HL-60/S4 treated with retinoic acid at 250 ng/mL for 4 days and 3 days (cell line): Measurements from ENCODE around the gene HELLS.
"Not testable (repeated sequence)": the region's sequence is repeated elsewhere in the genome, so short reads cannot be mapped to it uniquely, and the experiment has no call there.

Experiments used
- in situ Hi-C: fragments of 300-500 bp; cut with MboI; formaldehyde crosslinking; loops from 2 replicates; pipeline ENCODE4 v1.7.0; 2022; ENCODE audit warnings: low sequenced_read_pairs

HELLS gene

DNA sequence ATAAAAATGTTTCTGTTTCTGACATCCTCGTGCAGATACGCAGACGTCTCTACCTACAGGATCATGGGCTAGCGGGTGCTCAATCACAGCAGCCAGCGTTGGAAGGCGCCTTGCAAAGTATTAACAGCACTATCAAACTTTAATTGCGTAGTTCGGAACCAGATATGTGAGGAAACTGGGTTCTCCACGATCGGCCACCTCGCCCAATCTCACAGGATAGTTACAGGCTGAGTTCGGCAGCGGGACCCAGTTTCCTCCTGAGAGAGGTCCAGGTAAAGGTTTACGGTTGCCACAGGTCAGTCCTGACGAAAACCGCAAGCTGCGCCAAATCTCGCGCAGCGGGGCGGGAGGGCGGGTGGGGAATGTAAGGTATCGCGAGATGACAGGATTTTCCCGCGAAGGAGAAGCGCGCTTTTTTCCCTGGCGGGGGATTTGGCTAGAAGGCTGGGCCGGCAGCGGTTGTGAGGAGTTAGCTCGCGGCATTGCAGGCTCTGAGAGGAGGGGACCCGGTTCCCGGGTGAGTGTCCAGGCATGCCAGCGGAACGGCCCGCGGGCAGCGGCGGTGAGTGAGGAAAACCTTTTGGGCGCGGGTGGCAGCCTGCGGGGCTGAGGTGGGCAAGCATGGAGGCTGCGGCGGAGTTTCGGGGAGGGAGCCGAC, at the start of gene HELLS:
Gene HELLS (plus strand): TSS at position 398 of the 658 bp plus-strand sequence. CDS start 134 bp downstream, at position 532.
- in situ Hi-C loops, result no loop called here

DNA sequence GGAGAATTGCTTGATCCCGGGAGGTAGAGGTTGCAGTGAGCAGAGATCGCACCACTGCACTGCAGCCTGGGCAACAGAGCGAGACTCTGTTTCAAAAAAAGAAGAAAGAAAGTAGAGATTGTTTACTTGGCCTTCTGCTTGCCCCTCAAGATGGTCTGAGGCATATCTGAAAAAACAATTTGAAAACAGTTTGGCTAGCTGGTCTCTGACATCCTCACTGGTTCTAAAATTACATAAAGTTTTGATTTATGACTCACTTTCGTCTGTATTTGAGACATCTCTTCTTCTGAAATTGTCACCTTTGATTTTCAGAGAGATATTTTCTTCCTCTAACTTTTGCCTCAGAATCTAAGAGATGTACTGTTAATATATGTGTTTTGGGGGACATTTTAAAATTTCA, 49.6 kb upstream of the HELLS start:
- in situ Hi-C loops, result no loop called here

DNA sequence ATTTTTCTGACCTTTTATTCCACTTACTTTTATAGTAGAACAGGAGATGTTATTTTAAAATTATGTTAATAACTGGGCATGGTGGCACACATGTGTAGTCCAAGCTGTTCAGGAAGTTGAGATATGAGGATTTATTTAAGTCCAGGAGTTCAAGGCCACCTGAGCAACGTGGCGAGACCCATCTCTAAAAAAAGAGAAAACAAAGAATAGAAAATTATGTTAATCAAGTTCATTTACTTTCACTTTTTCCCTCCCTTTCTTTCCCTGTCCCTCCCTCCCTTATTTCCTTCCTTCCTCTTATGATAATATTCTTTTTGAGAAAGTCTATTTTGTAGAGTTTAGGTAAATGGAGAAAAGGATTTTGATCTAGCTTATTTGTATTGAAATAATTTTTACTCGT, 48.9 kb upstream of the HELLS start:
- in situ Hi-C loops, result no loop called here

DNA sequence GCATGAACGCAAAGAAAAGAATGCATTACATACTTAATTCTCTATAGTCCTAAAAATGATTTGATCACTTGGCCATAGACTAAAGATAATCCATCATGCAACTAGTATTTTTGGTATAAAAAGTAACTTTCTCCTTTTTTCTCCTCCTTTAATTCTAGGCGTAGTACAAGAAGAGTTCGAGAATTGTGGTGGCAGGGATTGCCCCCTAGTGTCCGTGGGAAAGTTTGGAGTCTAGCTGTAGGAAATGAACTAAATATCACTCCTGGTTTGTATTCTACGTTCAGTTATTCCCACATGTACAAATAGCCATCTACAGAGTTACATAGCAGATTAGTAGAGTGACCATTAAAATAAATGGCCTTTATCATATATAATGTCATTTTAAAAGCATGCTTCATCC, 45.5 kb upstream of the HELLS start:
- in situ Hi-C loops, result no loop called here

DNA sequence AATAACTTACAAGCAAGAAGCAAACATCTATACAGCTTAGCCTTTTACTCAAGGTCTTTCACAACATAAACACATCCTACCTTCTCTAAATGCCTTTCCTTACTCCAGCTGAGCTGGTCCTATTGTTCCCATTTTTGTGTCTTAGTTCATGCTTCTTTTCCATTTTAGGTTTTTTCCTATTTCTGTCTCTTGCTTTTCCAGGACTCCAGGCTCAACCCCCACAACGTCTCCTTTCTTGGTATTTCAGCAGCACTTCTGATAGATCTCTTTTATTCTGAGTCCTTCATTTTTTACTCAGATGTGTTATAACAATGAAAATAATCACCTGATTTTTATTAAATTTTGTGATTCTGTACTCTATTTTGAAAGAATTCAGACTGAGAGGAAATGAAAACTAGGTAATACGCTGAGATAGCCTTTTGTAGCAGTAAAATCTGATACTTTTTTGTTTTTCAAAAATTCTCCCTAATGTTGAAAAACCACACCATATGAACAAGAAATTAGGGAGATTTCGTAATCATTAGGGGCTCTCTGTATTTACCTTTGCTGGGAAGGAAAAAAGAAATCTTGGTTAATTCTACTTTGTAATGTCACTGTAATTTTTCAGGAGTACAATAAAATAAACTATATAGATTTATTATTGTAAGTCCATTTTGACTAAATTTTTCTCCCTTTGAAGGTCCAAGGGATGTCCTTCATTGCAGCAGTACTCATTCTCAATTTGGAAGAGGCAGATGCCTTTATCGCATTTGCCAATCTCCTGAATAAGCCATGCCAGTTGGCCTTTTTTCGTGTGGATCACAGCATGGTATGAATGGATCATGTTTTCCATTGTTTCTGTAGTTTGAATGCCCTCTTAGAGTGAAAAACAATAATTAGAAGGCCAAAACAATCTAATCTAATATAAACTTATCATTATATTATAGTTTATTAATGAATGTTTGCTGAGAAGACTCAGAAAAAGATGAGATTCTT, 24.0 kb upstream of the HELLS start:
- in situ Hi-C loops, result no loop called here

DNA sequence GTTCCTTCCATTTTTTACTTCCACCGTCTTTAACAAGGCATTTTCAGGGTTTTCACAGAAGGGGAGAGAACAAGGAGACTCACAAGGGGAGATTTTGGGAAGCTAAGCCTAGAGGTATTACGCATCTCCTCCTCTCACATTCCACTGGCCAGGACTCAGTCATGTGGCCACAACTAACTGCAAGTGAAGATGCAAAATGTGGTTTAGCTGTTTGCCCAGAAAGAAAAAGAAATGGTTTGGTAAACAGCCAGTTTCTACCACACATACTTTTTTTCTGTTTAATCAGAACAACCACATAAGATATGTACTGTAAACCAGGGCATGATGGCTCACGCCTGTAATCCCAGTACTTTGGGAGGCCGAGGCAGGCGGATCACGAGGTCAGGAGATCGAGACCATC, 21.4 kb upstream of the HELLS start:
- in situ Hi-C loops, result no loop called here

DNA sequence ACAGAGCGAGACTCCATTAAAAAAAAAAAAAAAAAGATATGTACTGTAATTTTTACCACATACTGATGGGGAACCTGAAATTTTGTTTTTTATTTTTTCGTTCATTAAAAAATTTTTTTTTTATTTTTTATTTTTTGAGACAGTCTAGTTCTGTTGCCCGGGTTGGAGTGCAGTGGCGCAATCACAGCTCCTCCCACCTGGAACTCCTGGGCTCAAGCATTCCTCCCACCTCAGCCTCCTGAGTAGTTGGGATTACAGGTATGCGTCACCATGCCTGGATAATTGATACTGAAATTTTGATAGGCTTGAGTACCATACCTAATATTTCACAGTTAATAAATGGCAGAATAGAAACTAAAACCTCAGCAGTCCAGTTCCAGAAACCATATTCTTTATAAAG, 20.9 kb upstream of the HELLS start:
- in situ Hi-C loops, result no loop called here

DNA sequence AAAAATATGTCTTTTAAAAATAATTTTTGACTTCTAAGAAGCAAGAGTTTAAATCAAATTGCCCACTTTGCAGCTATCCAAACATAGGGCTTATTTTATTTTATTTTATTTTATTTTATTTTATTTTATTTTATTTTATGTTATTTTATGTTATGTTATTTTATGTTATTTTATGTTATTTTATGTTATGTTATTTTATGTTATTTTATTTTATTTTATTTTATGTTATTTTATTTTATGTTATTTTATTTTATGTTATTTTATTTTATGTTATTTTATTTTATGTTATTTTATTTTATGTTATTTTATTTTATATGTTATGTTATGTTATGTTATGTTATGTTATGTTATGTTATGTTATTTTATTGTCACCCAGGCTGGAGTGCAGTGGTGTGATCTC, 14.0 kb upstream of the HELLS start:
- in situ Hi-C loops, result not testable (repeated sequence)

DNA sequence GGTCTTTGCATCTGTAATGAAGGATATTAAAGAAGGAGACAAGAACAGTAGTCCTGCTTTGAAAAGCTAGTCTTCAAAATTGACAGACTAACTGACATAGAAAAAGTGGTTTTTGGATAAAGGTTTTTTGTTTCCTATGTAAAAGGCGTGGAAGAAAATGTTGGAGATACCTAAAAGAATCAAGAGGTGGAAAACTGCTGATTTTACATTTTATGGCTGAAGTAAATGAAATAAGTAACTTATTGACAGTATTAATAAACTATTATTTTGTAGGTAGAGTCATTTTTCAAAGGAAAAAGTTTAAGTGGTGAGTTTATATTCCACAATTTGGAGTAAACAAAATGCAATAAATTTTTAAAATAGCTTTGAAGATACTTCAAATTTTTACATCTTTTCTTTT, 12.6 kb upstream of the HELLS start:
- in situ Hi-C loops, result no loop called here

DNA sequence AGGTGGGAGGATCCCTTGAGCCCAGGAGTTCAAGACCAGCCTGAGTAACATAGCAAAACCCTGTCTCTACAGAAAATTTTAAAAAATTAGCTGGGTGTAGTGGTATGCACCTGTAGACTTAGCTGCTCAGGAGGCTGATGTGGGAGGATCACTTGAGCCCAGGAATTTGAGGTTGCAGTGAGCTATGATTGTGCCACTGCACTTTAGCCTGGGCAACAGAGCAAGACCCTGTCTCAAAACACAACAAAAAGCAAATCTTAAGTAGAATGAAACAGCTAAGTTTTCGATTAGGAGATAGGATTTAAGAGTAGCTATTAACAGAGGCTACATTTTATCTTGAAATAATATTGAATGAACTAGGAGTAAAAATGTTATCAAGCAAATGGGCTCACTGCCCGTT, 3.3 kb upstream of the HELLS start:
- in situ Hi-C loops, result not testable (repeated sequence)

DNA sequence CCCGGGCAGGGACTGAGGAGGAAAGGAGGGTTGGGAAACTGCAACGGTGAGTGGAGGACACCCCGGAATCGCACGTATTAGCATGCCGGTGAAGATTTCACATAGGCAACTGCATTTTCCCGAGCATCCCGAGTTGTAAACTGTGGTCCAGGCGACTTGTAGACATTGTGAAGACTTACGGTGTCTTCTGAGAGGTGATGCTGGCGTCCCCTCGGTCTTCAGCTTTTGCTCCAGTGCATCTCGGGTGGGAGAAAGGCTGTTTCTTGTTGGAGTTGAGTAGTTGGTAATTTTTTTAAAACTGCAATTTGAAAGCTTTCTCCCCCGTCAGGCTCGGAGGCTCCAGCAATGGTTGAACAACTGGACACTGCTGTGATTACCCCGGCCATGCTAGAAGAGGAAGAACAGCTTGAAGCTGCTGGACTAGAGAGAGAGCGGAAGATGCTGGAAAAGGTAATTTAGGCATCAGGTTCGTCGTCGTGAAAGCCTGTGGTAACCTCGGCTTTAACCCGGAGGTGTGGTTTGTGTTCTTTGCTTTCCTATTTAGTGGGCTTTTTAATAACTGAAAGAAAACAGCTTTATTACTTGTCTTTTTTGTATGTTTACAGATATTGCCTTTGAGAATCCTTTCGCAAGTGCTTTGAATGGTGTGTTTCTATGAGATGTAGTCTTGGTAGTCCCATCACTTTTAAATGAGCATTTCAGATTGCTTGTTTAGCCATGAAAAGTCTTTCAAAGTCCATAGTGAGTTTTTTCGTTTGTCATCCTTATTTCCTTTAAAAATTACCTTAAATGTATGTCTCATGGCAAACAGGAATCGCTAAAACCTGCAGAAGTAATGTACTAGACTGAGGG, 687 bp downstream of the HELLS start:
- in situ Hi-C loops, result no loop called here

DNA sequence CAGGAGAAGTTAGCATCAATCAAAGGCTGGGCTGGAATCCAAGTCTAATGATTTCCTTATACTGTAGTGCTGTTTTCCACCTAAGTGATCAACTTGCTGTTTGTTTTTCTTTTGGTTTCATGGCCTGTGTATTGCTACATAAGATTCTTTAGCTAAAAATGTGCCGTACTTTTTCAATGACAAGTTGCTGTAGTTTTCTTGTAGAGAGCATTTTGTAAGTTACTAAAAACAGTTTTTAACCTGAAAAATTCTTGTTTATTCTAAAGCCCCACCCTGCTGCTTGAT, 1.3 kb downstream of the HELLS start:
- in situ Hi-C loops, result no loop called here

DNA sequence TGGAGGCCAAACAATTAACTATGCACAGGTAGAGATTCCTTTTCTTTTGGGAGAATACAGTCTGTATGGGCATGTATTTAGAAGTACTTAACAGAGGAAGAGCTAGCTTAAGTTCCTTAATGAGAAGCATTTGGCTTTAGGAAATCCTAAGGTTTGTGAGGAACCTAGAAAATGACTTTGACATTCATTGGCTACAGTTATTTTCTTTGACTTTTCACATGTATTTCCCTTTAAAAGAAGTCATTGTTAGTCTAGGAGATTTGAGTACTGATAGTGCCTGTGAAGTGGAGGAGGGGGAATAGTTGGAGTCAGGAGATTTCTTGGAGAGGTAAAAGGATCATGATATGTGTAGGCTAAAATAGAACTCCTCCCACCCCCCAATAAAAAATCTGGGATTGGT, 3.6 kb downstream of the HELLS start:
- in situ Hi-C loops, result no loop called here

DNA sequence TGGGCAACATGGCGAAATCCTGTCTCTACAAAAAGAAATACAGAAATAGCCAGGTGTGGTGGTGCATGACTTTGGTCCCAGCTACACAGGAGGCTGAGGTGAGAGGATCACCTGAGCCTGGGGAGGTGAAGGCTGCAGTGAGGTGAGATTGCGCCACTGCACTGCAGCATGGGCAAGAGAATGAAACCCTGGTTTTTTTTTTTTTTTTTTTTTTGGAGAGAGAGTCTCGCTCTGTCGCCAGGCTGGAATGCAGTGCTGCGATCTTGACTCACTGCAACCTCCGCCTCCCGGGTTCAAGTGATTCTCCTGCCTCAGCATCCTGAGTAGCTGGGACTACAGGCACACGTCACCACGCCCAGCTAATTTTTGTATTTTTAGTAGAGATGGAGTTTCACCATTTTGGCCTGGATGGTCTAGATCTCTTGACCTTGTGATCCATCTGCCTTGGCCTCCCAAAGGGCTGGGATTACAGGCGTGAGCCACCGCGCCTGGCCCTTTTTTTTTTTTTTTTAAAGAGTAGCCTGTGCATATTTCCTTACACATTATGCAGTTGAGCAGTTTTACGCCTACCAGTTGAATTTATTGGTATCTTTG, 22.2 kb downstream of the HELLS start:
- in situ Hi-C loops, result not testable (repeated sequence)

DNA sequence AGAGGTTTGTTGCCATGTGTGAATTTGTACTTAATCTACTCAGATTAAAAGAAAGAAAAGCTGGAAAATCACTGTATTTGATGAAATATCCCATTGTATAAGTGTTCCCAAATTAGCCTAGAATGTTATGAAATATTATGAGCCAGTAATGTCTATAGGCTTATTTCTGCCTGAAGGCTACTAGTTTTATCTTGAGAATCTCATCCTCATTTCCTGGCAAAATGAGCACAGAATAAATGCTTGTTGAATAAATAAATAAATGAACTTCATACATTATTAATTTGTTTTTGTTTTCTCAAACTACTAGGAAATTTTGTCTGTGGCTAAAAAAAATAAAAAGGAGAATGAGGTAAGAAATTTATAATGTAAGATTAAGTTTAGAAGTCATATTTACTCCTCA, 25.5 kb downstream of the HELLS start:
- in situ Hi-C loops, result no loop called here

DNA sequence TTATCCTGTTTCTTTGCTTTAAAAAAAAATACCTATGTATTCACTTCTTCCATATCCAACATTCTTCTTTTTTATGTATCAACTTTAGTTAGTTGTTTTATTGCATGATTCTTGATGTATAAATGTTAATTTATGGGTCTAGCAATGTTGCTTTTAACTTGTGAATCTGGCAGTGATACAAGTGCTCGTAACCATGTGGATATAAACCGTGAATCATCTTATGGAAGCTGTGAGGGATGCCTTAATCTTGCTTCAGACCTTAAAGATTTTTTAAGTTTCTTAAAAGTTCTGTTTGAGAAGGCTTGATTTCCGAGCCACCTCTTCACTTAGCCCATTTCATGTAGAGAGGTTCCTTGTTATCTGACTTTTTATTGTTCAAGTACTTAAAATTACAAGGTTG, 25.9 kb downstream of the HELLS start:
- in situ Hi-C loops, result no loop called here

DNA sequence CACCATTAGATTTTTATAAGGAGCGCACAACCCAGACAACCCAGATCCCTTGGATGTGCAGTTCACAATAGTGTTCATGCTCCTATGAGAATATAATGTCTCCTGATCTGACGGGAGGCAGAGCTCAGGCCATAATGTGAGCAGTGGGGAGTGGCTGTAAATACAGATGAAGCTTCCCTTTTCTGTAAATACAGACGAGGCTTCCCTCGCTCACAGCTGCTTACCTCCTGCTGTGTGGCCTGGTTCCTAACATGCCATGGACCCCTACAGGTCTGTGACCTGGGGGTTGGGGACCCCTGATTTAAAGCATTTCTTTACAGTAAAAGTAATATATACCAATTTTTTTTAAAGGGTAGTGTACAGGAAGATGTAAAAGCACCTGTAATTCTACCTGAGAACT, 33.2 kb downstream of the HELLS start:
- in situ Hi-C loops, result no loop called here

DNA sequence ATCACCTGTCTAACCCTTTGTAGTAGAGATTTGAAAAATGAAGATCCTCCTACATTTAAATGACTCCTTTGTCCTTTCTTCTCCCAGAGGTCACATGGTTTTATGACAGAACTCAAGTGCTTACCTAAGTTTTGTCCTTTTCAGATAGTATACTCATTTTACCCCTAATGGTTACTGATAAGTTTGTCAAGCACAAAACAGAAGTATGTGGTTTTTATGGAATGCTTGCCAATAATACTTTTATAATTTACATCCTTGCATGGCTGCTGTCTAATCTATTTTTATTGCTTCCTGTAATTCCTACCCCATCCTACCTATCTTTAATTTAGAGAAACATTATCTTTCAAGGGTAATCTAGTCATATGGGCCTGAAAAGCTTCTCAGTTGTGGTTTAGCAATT, 37.5 kb downstream of the HELLS start:
- in situ Hi-C loops, result no loop called here

DNA sequence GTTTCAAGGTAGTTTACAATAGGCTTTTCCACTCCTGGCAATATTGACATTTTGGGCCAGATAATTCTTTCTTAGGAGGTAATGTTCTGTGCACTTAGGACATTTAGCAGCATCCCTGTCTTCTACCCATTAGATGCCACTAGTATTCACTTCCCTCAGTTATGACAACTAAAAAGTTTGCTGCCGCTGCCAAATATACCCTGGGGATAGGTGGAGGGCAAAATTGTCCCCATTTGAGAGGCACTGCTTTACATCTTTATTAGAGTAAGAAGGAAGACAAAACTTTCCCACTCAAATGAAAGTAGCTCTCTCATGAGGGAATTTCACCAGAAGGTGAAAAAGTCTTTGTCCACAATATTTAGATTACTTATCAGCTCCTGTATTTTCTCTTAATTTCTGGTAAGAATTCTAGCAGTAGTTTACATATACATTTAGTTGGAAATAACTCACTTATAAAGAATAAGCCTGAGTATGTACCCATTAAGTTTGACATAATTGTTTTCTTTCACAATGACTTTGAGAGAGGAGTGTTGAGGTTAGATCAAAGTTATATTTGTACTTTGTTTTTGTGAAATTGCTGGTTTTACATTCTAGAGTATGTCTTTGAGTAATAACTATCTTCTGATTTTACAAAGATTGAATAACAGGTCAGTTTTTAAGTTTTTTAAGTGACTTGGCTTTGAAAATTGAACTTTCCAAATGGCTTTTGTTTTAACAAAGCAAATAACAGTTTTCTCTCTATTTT, 46.0 kb downstream of the HELLS start:
- in situ Hi-C loops, result no loop called here

DNA sequence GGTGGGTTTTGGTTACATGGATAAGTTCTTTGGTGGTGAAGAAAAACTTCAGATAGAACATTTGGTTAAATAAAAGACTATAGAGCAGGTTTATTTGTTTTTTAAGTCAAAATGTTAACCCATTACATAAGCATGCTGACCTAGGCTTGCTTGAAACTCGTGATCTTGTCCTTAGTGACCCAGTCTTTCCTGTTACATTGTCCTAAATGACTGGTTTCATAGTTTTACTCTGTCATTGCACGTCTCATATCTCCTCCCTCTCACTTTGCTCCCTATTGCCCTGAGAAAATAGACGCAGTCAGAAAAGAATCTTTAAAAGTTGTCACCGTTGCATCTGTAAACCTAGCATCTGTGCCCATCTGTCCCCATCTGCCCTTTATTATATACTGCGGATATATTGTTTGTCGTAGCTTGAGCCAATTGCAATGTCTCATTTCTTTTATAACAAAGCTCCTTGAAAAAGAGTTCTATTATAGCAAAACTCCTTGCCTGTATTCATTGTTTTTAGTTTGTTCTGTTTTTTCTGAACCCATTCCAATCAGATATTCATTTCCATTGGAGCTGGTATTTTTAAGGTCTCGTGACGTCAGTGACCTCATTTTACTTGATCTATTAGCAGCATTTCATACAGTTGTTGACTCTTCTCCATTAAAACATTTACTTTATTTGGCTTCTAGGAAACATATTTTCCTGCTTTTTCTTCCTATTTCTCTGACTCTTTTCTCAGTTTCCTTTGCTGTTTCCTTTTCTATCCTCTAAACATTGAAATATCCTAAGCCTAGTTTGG, 57.3 kb downstream of the HELLS start:
- in situ Hi-C loops, result no loop called here
